Mucosa of descending colon (tissue), 3 donors: ENCODE results near the gene PWWP2B. TPM values are rescaled to one million over a fixed set of nuclear protein-coding genes. Genes with fewer than 3 reads are reported as not detected.
A peak's percentile ranks its signal among the peaks of the same experiment; 100 is the strongest.

Source experiments
- ATAC-seq: fragments of 200-7000 bp; cut with Tn5 transposase; one replicate; pipeline ENCODE4 v1.9.1; 2020; ENCODE audit warnings: mild to moderate bottlenecking, moderate library complexity
- DNase-seq, 3 donors: peaks; one replicate each; pipeline ENCODE4 v3.0.0-alpha.2; 2020
- H3K36me3 ChIP-seq: fragments of 200-600 bp; one replicate; pipeline ENCODE4 v1.8.0; 2021; ENCODE audit warnings: low read depth, mild to moderate bottlenecking
- H3K4me1 ChIP-seq: fragments of 200-600 bp; one replicate; pipeline ENCODE4 v1.8.0; 2021; ENCODE audit warnings: low read depth, mild to moderate bottlenecking
- H3K4me3 ChIP-seq: fragments of 200-600 bp; one replicate; pipeline ENCODE4 v1.8.0; 2021; ENCODE audit warnings: mild to moderate bottlenecking
- H3K9me3 ChIP-seq: fragments of 200-600 bp; one replicate; pipeline ENCODE4 v1.8.0; 2021; ENCODE audit warnings: mild to moderate bottlenecking
- intact Hi-C, 2 donors: fragments of 100-400 bp; cut with DNase I in 1 of 2; cut with micrococcal nuclease in 1 of 2; formaldehyde crosslinking; loops; one replicate each; pipeline versions ENCODE4 v1.11.0 to v1.11.1; 2022; cut with DNase I, micrococcal nuclease
- total RNA-seq, 3 donors: library from RNA; stranded (reverse); fragmentation: NEBNext Ultra II Directional in 2 of 3; extraction: Animal tissue kit (Norgen Biotek cat#: 25700) in 2 of 3; gene quantifications; one replicate each; pipeline versions ENCODE4 v1.2.1 to v1.2.4, GENCODE V29; 2021 to 2023
- TF ChIP-seq, protein P1 (sequence below): fragments of 200-600 bp; IDR thresholded peaks from one replicate; pipeline ENCODE4 v1.8.0; 2022; ENCODE audit warnings: antibody characterized with exemption, mild to moderate bottlenecking
- donor health status: DM: no; HTN: no; CAD: no; lungs with moderate emphysema.
- donor health status: DM: no; HTN: no; CAD: no.
- donor health status: DM: no; HTN: yes; CAD: no.

The PWWP2B gene
- total RNA-seq, 3 donors from 2014 or later = 37.7 to 55.6 (median 41.7) TPM

- ATAC-seq = peak; percentile 78
- H3K9me3 ChIP-seq = no peaks in the 10 kb centered on the region
- no peak overlapping the region for H3K4me3 ChIP-seq
- TF ChIP-seq, protein P1, sequence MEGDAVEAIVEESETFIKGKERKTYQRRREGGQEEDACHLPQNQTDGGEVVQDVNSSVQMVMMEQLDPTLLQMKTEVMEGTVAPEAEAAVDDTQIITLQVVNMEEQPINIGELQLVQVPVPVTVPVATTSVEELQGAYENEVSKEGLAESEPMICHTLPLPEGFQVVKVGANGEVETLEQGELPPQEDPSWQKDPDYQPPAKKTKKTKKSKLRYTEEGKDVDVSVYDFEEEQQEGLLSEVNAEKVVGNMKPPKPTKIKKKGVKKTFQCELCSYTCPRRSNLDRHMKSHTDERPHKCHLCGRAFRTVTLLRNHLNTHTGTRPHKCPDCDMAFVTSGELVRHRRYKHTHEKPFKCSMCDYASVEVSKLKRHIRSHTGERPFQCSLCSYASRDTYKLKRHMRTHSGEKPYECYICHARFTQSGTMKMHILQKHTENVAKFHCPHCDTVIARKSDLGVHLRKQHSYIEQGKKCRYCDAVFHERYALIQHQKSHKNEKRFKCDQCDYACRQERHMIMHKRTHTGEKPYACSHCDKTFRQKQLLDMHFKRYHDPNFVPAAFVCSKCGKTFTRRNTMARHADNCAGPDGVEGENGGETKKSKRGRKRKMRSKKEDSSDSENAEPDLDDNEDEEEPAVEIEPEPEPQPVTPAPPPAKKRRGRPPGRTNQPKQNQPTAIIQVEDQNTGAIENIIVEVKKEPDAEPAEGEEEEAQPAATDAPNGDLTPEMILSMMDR = peak; percentile 97
- H3K4me1 ChIP-seq = peaks cover 59% of the 10 kb centered on the region
- intact Hi-C loops = loop anchor here (2.0 to 10.0 kb wide), 4 partner anchors 71 to 234 kb away; no protein-coding TSS in a partner anchor
- H3K36me3 ChIP-seq = no peaks in the 10 kb centered on the region
- DNase-seq = peak; percentile 84 to 89 (median 87)
Observed at GRCh38 chr10:132458586-132459300, 61.7 kb downstream of the PWWP2B start.

- TF ChIP-seq, protein P1 = no peak
- Histone ChIP-seq H3K4me3 (no peak overlapping the region), H3K36me3 (no peaks in the 10 kb centered on the region), H3K9me3 (no peaks in the 10 kb centered on the region), H3K4me1 (peaks cover 58% of the 10 kb centered on the region)
- peak; percentile 53 to 76 (median 74) for DNase-seq
- ATAC-seq = peak; percentile 56
- intact Hi-C loops = loop anchor here (2.0 to 10.0 kb wide), 5 partner anchors 72 to 235 kb away; partner anchors contain the start of gene INPP5A (in 1 of the 2)
Observed at GRCh38 chr10:132459301-132460003, 62.5 kb downstream of the PWWP2B start.

- peak in 2 of 3 donors; percentile 58 to 59 for DNase-seq
- peaks cover 61% of the 10 kb centered on the region for H3K4me1 ChIP-seq
- no peaks in the 10 kb centered on the region for H3K9me3 ChIP-seq
- no peak for ATAC-seq
- no peaks in the 10 kb centered on the region for H3K36me3 ChIP-seq
- TF ChIP-seq, protein P1 = no peak
- H3K4me3 ChIP-seq = no peak overlapping the region
- intact Hi-C loops = loop anchor here in 1 of 2 donors (10.0 kb wide), 1 partner anchor 75 kb away; the partner anchor contains the start of gene INPP5A
Observed at GRCh38 chr10:132460071-132460470, 63.1 kb downstream of the PWWP2B start.

- Histone ChIP-seq H3K4me3 (no peak overlapping the region), H3K9me3 (no peaks in the 10 kb centered on the region), H3K36me3 (no peaks in the 10 kb centered on the region), H3K4me1 (peaks cover 60% of the 10 kb centered on the region)
- intact Hi-C loops = loop anchor here in 1 of 2 donors (10.0 kb wide), 1 partner anchor 74 kb away; the partner anchor contains the start of gene INPP5A
- ATAC-seq = no peak
- peak in 2 of 3 donors; percentile 36 to 48 for DNase-seq
- TF ChIP-seq, protein P1 = no peak
Observed at GRCh38 chr10:132460691-132461090, 63.7 kb downstream of the PWWP2B start.

GRCh38 chr10:132461103-132461682, 64.2 kb downstream of the PWWP2B start:
- Histone ChIP-seq H3K9me3 (no peaks in the 10 kb centered on the region), H3K4me3 (no peak overlapping the region), H3K4me1 (peaks cover 63% of the 10 kb centered on the region), H3K36me3 (no peaks in the 10 kb centered on the region)
- DNase-seq (no peak), ATAC-seq (peak; percentile 27)
- intact Hi-C loops = loop anchor here in 1 of 2 donors (10.0 kb wide), 1 partner anchor 74 kb away; the partner anchor contains the start of gene INPP5A
- TF ChIP-seq, protein P1 = no peak
